ENCODE measurements around the gene DMWD.

GRCh38 chr19:45768984-45769782 is 23.5 kb downstream of the DMWD start, which contains the start of gene SIX5:
- TF ChIP-seq ZNF70 (CRISPR knock-in tag; IDR thresholded peaks at IDR 0.05), result no peak
- peak; percentile 91 for TF ChIP-seq PATZ1 (CRISPR knock-in tag; IDR thresholded peaks at IDR 0.05; ENCODE audit: borderline replicate concordance)
- TF ChIP-seq ZNF565 (CRISPR knock-in tag; conservative IDR thresholded peaks at IDR 0.05; ENCODE audit: low read depth), result no peak
- no peak for TF ChIP-seq ESRRG (CRISPR knock-in tag; IDR thresholded peaks at IDR 0.05)
- TF ChIP-seq CSRNP3 (CRISPR knock-in tag; IDR thresholded peaks at IDR 0.05), result no peak
- TF ChIP-seq ARNTL (CRISPR knock-in tag; IDR thresholded peaks at IDR 0.05; ENCODE audit: borderline replicate concordance, low read depth), result no peak
- no peak for TF ChIP-seq CSDC2 (CRISPR knock-in tag; IDR thresholded peaks at IDR 0.05)
- peak; percentile 29; the same call in 1 of the 2 replicates for TF ChIP-seq TCF4 (CRISPR knock-in tag; IDR thresholded peaks at IDR 0.05; ENCODE audit: borderline replicate concordance)
- TF ChIP-seq POU6F1 (CRISPR knock-in tag; IDR thresholded peaks at IDR 0.05; ENCODE audit: borderline replicate concordance, low read depth), result no peak
- TF ChIP-seq BACH2 (CRISPR knock-in tag; IDR thresholded peaks at IDR 0.05; ENCODE audit: borderline replicate concordance), result no peak

Measured in SK-N-SH treated with all-trans-retinoic acid at 6 μM for 48 hours (cell line).